Neural cell (in vitro differentiated cells): ENCODE results near the gene ABHD2. TPM values are rescaled to one million over a fixed set of nuclear protein-coding genes. Genes with fewer than 3 reads are reported as not detected.

ENCODE experiments used
- H2AFZ ChIP-seq: fragments of 200-600, 300-800 bp; sonication (generic), shearing (Covaris generic); 2 replicates; pipeline ENCODE4 v1.6.0; 2014; ENCODE audit warnings: low read depth, mild to moderate bottlenecking, antibody characterized with exemption, low read length, moderate library complexity
- H3F3A ChIP-seq: fragments of 200-600 bp; shearing (Covaris generic); 2 replicates; pipeline ENCODE4 v1.6.1; 2016; ENCODE audit warnings: mild to moderate bottlenecking, moderate library complexity, mixed read lengths, antibody characterized with exemption, low read length; ENCODE audit not compliant: insufficient read depth, poor library complexity, severe bottlenecking
- H3K27ac ChIP-seq: fragments of 200-600, 300-800 bp; sonication (generic), shearing (Covaris generic); 2 replicates; pipeline ENCODE4 v1.5.1; 2014; ENCODE audit warnings: mild to moderate bottlenecking, low read length, moderate library complexity
- H3K27me3 ChIP-seq: fragments of 300-800, 200-600 bp; sonication (generic), shearing (Covaris generic); 2 replicates; pipeline ENCODE4 v1.6.0; 2014; ENCODE audit warnings: mild to moderate bottlenecking, low read depth, low read length, moderate library complexity; ENCODE audit not compliant: insufficient read depth
- H3K36me3 ChIP-seq: fragments of 300-800, 200-600 bp; sonication (generic), shearing (Covaris generic); 2 replicates; pipeline ENCODE4 v1.5.1; 2014; ENCODE audit warnings: mild to moderate bottlenecking, antibody characterized with exemption, low read length, moderate library complexity; ENCODE audit not compliant: insufficient read depth
- H3K4me2 ChIP-seq: fragments of 300-800, 200-600 bp; sonication (generic), shearing (Covaris generic); 2 replicates; pipeline ENCODE4 v1.6.0; 2014; ENCODE audit warnings: mild to moderate bottlenecking, low read length
- H3K4me3 ChIP-seq: fragments of 300-800, 200-600 bp; sonication (generic), shearing (Covaris generic); 2 replicates; pipeline ENCODE4 v1.5.1; 2014; ENCODE audit warnings: mild to moderate bottlenecking, low read length, moderate library complexity
- H3K79me2 ChIP-seq: fragments of 200-600 bp; shearing (Covaris generic); replicated peaks from 2 replicates; pipeline ENCODE4 v1.6.0; 2014; ENCODE audit warnings: mild to moderate bottlenecking, low read length, moderate library complexity; ENCODE audit not compliant: insufficient read depth
- H3K9ac ChIP-seq: fragments of 300-800, 200-600 bp; sonication (generic), shearing (Covaris generic); 2 replicates; pipeline ENCODE4 v1.6.1; 2016; ENCODE audit warnings: mild to moderate bottlenecking, low read length, mixed read lengths
- H3K9me2 ChIP-seq: fragments of 200-600 bp; shearing (Covaris generic); 2 replicates; pipeline ENCODE4 v1.6.1; 2016; ENCODE audit warnings: mild to moderate bottlenecking, low read length, mixed read lengths; ENCODE audit not compliant: insufficient read depth
- H3K9me3 ChIP-seq: fragments of 200-600, 300-800 bp; sonication (generic), shearing (Covaris generic); 2 replicates; pipeline ENCODE4 v1.6.1; 2016; ENCODE audit warnings: mild to moderate bottlenecking, mixed run types, low read length, moderate library complexity, mixed read lengths
- H4K20me1 ChIP-seq: fragments of 200-600 bp; shearing (Covaris generic); 2 replicates; pipeline ENCODE4 v1.6.1; 2016; ENCODE audit warnings: mild to moderate bottlenecking, mixed run types; ENCODE audit not compliant: insufficient read depth
- CTCF ChIP-seq: fragments of 450-650 bp; IDR thresholded peaks from 2 replicates; pipeline ENCODE4 v1.5.1; 2014; ENCODE audit warnings: antibody characterized with exemption, mild to moderate bottlenecking, moderate library complexity; ENCODE audit not compliant: poor library complexity, severe bottlenecking
- EP300 ChIP-seq: fragments of 450-650 bp; conservative IDR thresholded peaks from 2 replicates; pipeline ENCODE4 v1.6.1; 2014; ENCODE audit warnings: antibody characterized with exemption, mild to moderate bottlenecking, moderate library complexity; ENCODE audit not compliant: poor library complexity, severe bottlenecking
- EZH2 ChIP-seq: fragments of 200-600, 300-800 bp; shearing (Covaris generic), sonication (generic); IDR thresholded peaks from 2 replicates; pipeline ENCODE4 v1.6.1; 2014; ENCODE audit warnings: antibody characterized with exemption, low read length, borderline replicate concordance, mild to moderate bottlenecking; ENCODE audit not compliant: insufficient read depth, poor library complexity, severe bottlenecking
- MXI1 ChIP-seq: fragments of 450-650 bp; conservative IDR thresholded peaks from 2 replicates; pipeline ENCODE4 v1.6.1; 2014; ENCODE audit warnings: antibody characterized with exemption, mild to moderate bottlenecking; ENCODE audit not compliant: poor library complexity, severe bottlenecking
- POLR2AphosphoS5 ChIP-seq: IDR thresholded peaks from 2 replicates; pipeline ENCODE4 v1.6.1; 2012
- RAD21 ChIP-seq: fragments of 450-650 bp; conservative IDR thresholded peaks from 2 replicates; pipeline ENCODE4 v1.6.1; 2014; ENCODE audit warnings: antibody characterized with exemption, mild to moderate bottlenecking, moderate library complexity
- REST ChIP-seq: IDR thresholded peaks from 2 replicates; pipeline ENCODE4 v1.6.1; 2012; ENCODE audit warnings: borderline replicate concordance
- SMC3 ChIP-seq: fragments of 450-650 bp; conservative IDR thresholded peaks from 2 replicates; pipeline ENCODE4 v1.6.1; 2014; ENCODE audit warnings: antibody characterized with exemption, mild to moderate bottlenecking, moderate library complexity; ENCODE audit not compliant: poor library complexity
- TAF1 ChIP-seq: IDR thresholded peaks from 2 replicates; pipeline ENCODE4 v1.6.1; 2012; ENCODE audit warnings: low read depth
- polyA plus RNA-seq: library from polyadenylated mRNA; depleted of rRNA; stranded (reverse); fragments of >200 nt; gene quantifications from 2 replicates; pipeline ENCODE4 v1.2.3, GENCODE V29; 2014

The ABHD2 gene
- polyA plus RNA-seq, 1 donor from 2014 or later: 19.0 TPM

GRCh38 chr15:89196994-89197393, 108.7 kb downstream of the ABHD2 start:
- Histone ChIP-seq H3K79me2 (no peaks in the 10 kb centered on the region), H3K27me3 (no peaks in the 10 kb centered on the region), H3K9ac (no peak overlapping the region), H3K9me3 (no peaks in the 10 kb centered on the region), H3F3A (no peaks in the 10 kb centered on the region), H3K36me3 (peaks cover 11% of the 10 kb centered on the region), H3K4me3 (no peak overlapping the region), H4K20me1 (no peaks in the 10 kb centered on the region), H3K9me2 (no peaks in the 10 kb centered on the region), H2AFZ (no peak overlapping the region), H3K4me2 (no peak overlapping the region), H3K27ac (no peak overlapping the region)
- TF ChIP-seq RAD21: no peak
- no peak for TF ChIP-seq EZH2
- no peak for TF ChIP-seq EP300
- no peak for TF ChIP-seq REST

- Histone ChIP-seq H3F3A (no peaks in the 10 kb centered on the region), H3K36me3 (peaks cover 9% of the 10 kb centered on the region), H4K20me1 (no peaks in the 10 kb centered on the region), H3K79me2 (no peaks in the 10 kb centered on the region), H3K9me3 (no peaks in the 10 kb centered on the region), H2AFZ (no peak overlapping the region), H3K4me2 (no peak overlapping the region), H3K4me3 (no peak overlapping the region), H3K9ac (no peak overlapping the region), H3K27ac (no peak overlapping the region), H3K9me2 (no peaks in the 10 kb centered on the region), H3K27me3 (no peaks in the 10 kb centered on the region)
- TF ChIP-seq MXI1: no peak
- no peak for TF ChIP-seq EP300
- TF ChIP-seq REST: no peak
- no peak for TF ChIP-seq RAD21
- TF ChIP-seq CTCF: no peak
- TF ChIP-seq TAF1: no peak
- TF ChIP-seq EZH2: no peak
- no peak for TF ChIP-seq POLR2AphosphoS5
- TF ChIP-seq SMC3: no peak
These were observed 109.3 kb downstream of the ABHD2 start for GRCh38 chr15:89197503-89197971.
